Endothelial cell (in vitro differentiated cells): ENCODE data around the gene STN1. TPM values are rescaled to one million over a fixed set of nuclear protein-coding genes. Genes with fewer than 3 reads are reported as not detected.

ENCODE experiments used
- DNase-seq: peaks from one replicate; pipeline ENCODE4 v3.0.0; 2021; ENCODE audit warnings: low spot score
- H3K27ac Mint-ChIP-seq: one replicate; pipeline ENCODE4 v1.8.0; 2021; ENCODE audit warnings: mixed read lengths, inconsistent platforms; ENCODE audit not compliant: unreplicated experiment
- H3K27me3 Mint-ChIP-seq: one replicate; pipeline ENCODE4 v1.8.0; 2021; ENCODE audit warnings: mild to moderate bottlenecking, moderate library complexity, mixed read lengths, inconsistent platforms; ENCODE audit not compliant: unreplicated experiment
- H3K36me3 Mint-ChIP-seq: one replicate; pipeline ENCODE4 v1.8.0; 2021; ENCODE audit warnings: mild to moderate bottlenecking, low read depth, mixed read lengths, inconsistent platforms; ENCODE audit not compliant: unreplicated experiment
- H3K4me1 Mint-ChIP-seq: one replicate; pipeline ENCODE4 v1.8.0; 2021; ENCODE audit warnings: mild to moderate bottlenecking, mixed read lengths, inconsistent platforms; ENCODE audit not compliant: unreplicated experiment
- H3K4me3 Mint-ChIP-seq: one replicate; pipeline ENCODE4 v1.8.0; 2021; ENCODE audit warnings: mild to moderate bottlenecking, mixed read lengths, inconsistent platforms; ENCODE audit not compliant: unreplicated experiment
- H3K9me3 Mint-ChIP-seq: one replicate; pipeline ENCODE4 v1.8.0; 2021; ENCODE audit warnings: mixed read lengths, inconsistent platforms; ENCODE audit not compliant: unreplicated experiment
- total RNA-seq: library from RNA; stranded (reverse); fragmentation: NEBNext Ultra II Directional; extraction: Animal tissue kit (Norgen Biotek cat#: 25700); gene quantifications from one replicate; pipeline ENCODE4 v1.2.1, GENCODE V29; 2021; ENCODE audit not compliant: unreplicated experiment
- TF ChIP-seq, protein P1 (sequence below): fragments of 200-600 bp; sonication (generic); IDR thresholded peaks from one replicate; pipeline ENCODE4 v1.5.0; 2021; ENCODE audit warnings: antibody characterized with exemption; ENCODE audit not compliant: unreplicated experiment

Gene STN1
- total RNA-seq, 1 donor from 2014 or later, result 11.5 TPM

DNA sequence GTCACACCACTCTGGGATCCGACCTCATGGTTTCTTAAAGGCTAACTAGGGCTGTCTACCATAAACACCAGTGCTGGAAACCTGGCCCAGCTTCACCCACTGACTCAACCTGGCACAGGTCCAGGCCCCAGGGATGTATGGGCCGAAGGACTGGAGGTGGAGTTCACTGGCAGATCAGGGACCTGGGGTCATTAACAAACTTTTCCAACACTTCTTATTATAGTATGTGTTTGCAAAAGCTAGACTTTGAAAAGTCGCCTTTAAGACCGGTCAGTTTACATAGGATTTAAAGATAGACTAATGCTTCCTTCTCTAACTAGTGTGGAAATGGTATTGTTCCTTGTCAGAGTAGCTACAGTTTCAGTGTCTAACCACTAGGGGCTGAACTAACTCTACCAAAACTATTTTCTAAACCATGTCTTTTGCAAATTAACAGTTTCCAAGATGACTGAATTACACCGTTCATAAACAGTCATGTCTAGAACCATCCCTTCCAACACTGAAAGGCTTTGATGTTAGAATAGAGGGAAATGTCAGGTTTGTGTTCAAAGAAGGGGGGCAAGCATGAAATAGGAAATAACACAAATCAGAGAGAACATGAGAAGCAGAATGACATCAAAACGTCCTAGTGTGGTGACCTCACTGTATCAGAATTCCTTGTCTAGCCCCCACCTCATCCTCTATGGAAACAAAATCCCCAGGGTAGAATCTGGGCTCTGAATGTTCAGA lies 29.7 kb downstream of the STN1 start:
- TF ChIP-seq, protein P1, sequence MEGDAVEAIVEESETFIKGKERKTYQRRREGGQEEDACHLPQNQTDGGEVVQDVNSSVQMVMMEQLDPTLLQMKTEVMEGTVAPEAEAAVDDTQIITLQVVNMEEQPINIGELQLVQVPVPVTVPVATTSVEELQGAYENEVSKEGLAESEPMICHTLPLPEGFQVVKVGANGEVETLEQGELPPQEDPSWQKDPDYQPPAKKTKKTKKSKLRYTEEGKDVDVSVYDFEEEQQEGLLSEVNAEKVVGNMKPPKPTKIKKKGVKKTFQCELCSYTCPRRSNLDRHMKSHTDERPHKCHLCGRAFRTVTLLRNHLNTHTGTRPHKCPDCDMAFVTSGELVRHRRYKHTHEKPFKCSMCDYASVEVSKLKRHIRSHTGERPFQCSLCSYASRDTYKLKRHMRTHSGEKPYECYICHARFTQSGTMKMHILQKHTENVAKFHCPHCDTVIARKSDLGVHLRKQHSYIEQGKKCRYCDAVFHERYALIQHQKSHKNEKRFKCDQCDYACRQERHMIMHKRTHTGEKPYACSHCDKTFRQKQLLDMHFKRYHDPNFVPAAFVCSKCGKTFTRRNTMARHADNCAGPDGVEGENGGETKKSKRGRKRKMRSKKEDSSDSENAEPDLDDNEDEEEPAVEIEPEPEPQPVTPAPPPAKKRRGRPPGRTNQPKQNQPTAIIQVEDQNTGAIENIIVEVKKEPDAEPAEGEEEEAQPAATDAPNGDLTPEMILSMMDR, result peak; percentile 87
- H3K9me3 Mint-ChIP-seq, result no peaks in the 10 kb centered on the region
- H3K27me3 Mint-ChIP-seq, result no peaks in the 10 kb centered on the region
- H3K4me3 Mint-ChIP-seq, result no peak overlapping the region
- no peak overlapping the region for H3K27ac Mint-ChIP-seq
- no peaks in the 10 kb centered on the region for H3K36me3 Mint-ChIP-seq
- H3K4me1 Mint-ChIP-seq, result no peaks in the 10 kb centered on the region
- DNase-seq, result no peak

GRCh38 chr10:103885617-103886016 lies 32.4 kb downstream of the STN1 start:
- H3K9me3 Mint-ChIP-seq, result no peaks in the 10 kb centered on the region
- TF ChIP-seq, protein P1, result no peak
- peaks cover 4% of the 10 kb centered on the region for H3K27me3 Mint-ChIP-seq
- no peaks in the 10 kb centered on the region for H3K4me1 Mint-ChIP-seq
- H3K36me3 Mint-ChIP-seq, result peaks cover 8% of the 10 kb centered on the region
- H3K27ac Mint-ChIP-seq, result no peak overlapping the region
- DNase-seq, result no peak
- no peak overlapping the region for H3K4me3 Mint-ChIP-seq

DNA sequence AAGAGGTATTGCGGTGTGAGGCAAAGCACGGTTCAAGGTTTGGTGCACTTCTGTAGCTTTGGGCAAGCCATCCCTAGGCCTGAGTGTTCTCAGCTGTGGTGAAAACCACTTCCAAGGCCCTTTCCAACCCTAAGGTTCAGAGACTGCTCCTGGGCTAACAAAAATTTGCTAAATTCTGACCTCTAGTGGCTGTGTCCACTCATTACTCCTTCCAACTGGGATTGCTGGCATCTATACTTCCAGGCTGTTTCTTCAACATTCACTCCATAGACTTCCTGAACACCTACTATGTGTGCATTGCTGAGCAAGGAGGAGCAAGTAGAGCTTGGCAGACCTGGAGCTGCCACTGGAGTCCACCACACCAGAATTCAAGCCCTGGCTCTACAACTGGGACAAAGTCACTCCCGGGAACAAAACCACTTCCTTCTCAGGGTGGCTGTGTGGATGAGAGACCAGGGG lies 33.3 kb downstream of the STN1 start:
- H3K9me3 Mint-ChIP-seq, result no peaks in the 10 kb centered on the region
- DNase-seq, result peak; percentile 62

DNA sequence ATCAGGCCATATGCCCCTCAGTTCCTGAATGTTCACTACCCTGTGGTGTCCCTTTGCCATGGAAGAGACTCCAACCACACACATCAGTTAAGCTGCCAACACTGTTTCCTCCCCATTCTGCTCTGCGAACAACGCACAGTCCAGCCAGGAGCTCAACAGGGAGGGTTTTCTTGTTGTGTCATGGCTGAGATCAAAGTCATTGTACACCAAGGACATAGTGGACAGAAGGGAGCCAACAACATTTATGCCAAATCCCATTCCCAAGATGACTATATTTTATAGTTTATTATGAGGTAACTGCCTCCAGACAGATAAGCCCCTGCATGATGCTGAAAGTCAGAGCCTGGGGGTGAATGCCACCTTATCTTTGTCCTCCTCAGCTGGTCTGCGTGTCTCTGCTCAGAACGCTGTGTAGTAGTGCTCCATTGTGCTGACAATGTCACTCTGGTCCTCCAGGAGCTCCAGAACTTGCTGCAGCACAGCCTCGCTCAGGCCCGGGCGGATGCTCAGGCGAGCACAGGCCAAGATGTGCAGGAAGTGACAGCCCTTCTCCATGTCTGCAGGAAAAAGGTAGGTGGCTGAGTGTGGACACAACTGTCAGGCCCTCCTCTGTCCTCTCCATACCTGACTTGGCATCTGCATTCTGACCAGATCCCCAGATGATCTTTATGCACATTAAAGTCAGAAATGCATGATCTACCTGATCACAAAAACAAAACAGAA lies 35.5 kb downstream of the STN1 start:
- Mint-ChIP-seq H3K9me3 (no peaks in the 10 kb centered on the region), H3K36me3 (peaks cover 20% of the 10 kb centered on the region), H3K27me3 (peaks cover 9% of the 10 kb centered on the region), H3K4me3 (no peak overlapping the region), H3K4me1 (no peaks in the 10 kb centered on the region), H3K27ac (no peak overlapping the region)
- TF ChIP-seq, protein P1, result no peak
- no peak for DNase-seq

More for the DNA sequence above, 33.3 kb downstream of the STN1 start:
- Mint-ChIP-seq H3K4me1 (no peaks in the 10 kb centered on the region), H3K27ac (no peak overlapping the region), H3K27me3 (peaks cover 4% of the 10 kb centered on the region), H3K36me3 (peaks cover 8% of the 10 kb centered on the region), H3K4me3 (no peak overlapping the region)
- TF ChIP-seq, protein P1, result peak; percentile 88
